Loucy (cell line): ENCODE measurements around the gene GOLGA8K.
"Not testable (repeated sequence)": the region's sequence is repeated elsewhere in the genome, so short reads cannot be mapped to it uniquely, and the experiment has no call there.

ENCODE experiments used
- H2AFZ ChIP-seq: fragments of 200-600 bp; sonication (generic); 2 replicates; pipeline ENCODE4 v1.6.0; 2016; ENCODE audit warnings: antibody characterized with exemption, mild to moderate bottlenecking, low read length, moderate library complexity
- H3F3A ChIP-seq: fragments of 200-600 bp; 2 replicates; pipeline ENCODE4 v1.6.0; 2016; ENCODE audit warnings: antibody characterized with exemption, low read depth, mild to moderate bottlenecking
- H3K27me3 ChIP-seq: fragments of 200-600 bp; sonication (generic); 2 replicates; pipeline ENCODE4 v1.6.1; 2014; ENCODE audit warnings: low read length, mild to moderate bottlenecking; ENCODE audit not compliant: insufficient read depth, poor library complexity, severe bottlenecking
- H3K36me3 ChIP-seq: fragments of 200-600 bp; sonication (generic); 2 replicates; pipeline ENCODE4 v1.6.1; 2016; ENCODE audit warnings: low read length; ENCODE audit not compliant: insufficient read depth
- H3K4me1 ChIP-seq: fragments of 200-600 bp; sonication (generic); 2 replicates; pipeline ENCODE4 v1.5.1; 2014; ENCODE audit warnings: low read length, mild to moderate bottlenecking; ENCODE audit not compliant: insufficient read depth, poor library complexity, severe bottlenecking
- H3K4me2 ChIP-seq: fragments of 200-600 bp; sonication (generic); 2 replicates; pipeline ENCODE4 v1.6.0; 2014; ENCODE audit warnings: antibody characterized with exemption, low read length, low read depth, mild to moderate bottlenecking; ENCODE audit not compliant: poor library complexity, severe bottlenecking
- H3K4me3 ChIP-seq: fragments of 200-600 bp; sonication (generic); 2 replicates; pipeline ENCODE4 v1.5.1; 2014; ENCODE audit warnings: low read length, mild to moderate bottlenecking, mixed read lengths; ENCODE audit not compliant: poor library complexity, severe bottlenecking
- H3K79me2 ChIP-seq: fragments of 200-600 bp; sonication (generic); 2 replicates; pipeline ENCODE4 v1.6.1; 2014; ENCODE audit warnings: low read length; ENCODE audit not compliant: insufficient read depth
- H3K9ac ChIP-seq: fragments of 200-600 bp; sonication (generic); 2 replicates; pipeline ENCODE4 v1.6.0; 2014; ENCODE audit warnings: mild to moderate bottlenecking, low read depth, low read length, moderate library complexity; ENCODE audit not compliant: poor library complexity, severe bottlenecking
- H3K9me2 ChIP-seq: fragments of 200-600 bp; sonication (generic); replicated peaks from 2 replicates; pipeline ENCODE4 v1.6.1; 2016; ENCODE audit warnings: low read depth, low read length, mixed read lengths
- H3K9me3 ChIP-seq: fragments of 200-600 bp; sonication (generic); 2 replicates; pipeline ENCODE4 v1.6.1; 2014; ENCODE audit warnings: mild to moderate bottlenecking, antibody characterized with exemption, low read length, low read depth; ENCODE audit not compliant: insufficient read depth
- H4K20me1 ChIP-seq: fragments of 200-600 bp; sonication (generic); 2 replicates; pipeline ENCODE4 v1.6.0; 2014; ENCODE audit warnings: antibody characterized with exemption, low read length, mild to moderate bottlenecking; ENCODE audit not compliant: insufficient read depth, poor library complexity, severe bottlenecking

The GOLGA8K gene

GRCh38 chr15:32370064-32370463, 33.0 kb downstream of the GOLGA8K start:
- not testable (repeated sequence) for H2AFZ ChIP-seq, H3K4me2 ChIP-seq, H3K9ac ChIP-seq, H3K4me1 ChIP-seq, H3K36me3 ChIP-seq, H3F3A ChIP-seq, H3K27me3 ChIP-seq, H3K79me2 ChIP-seq, H3K9me2 ChIP-seq, H3K9me3 ChIP-seq, H3K4me3 ChIP-seq, H4K20me1 ChIP-seq

GRCh38 chr15:32366492-32366891, 36.6 kb downstream of the GOLGA8K start:
- H3K79me2 ChIP-seq = not testable (repeated sequence)

GRCh38 chr15:32365955-32366354, 37.1 kb downstream of the GOLGA8K start:
- H3K9ac ChIP-seq, H2AFZ ChIP-seq, H3K4me2 ChIP-seq, H3K9me3 ChIP-seq, H3K36me3 ChIP-seq, H3K4me3 ChIP-seq, H4K20me1 ChIP-seq, H3K9me2 ChIP-seq, H3K79me2 ChIP-seq, H3K27me3 ChIP-seq, H3F3A ChIP-seq, H3K4me1 ChIP-seq: not testable (repeated sequence)

More at GRCh38 chr15:32366492-32366891, 36.6 kb downstream of the GOLGA8K start:
- H3K9me2 ChIP-seq, H3K9me3 ChIP-seq, H3F3A ChIP-seq, H3K27me3 ChIP-seq, H3K9ac ChIP-seq, H3K4me3 ChIP-seq, H3K36me3 ChIP-seq, H2AFZ ChIP-seq, H4K20me1 ChIP-seq, H3K4me1 ChIP-seq, H3K4me2 ChIP-seq: not testable (repeated sequence)

GRCh38 chr15:32364944-32365343, 38.1 kb downstream of the GOLGA8K start:
- H3K9me2 ChIP-seq, H3K4me1 ChIP-seq, H4K20me1 ChIP-seq, H3K9me3 ChIP-seq, H3K4me2 ChIP-seq, H3K27me3 ChIP-seq, H3F3A ChIP-seq, H3K4me3 ChIP-seq, H3K79me2 ChIP-seq, H3K36me3 ChIP-seq, H3K9ac ChIP-seq, H2AFZ ChIP-seq: not testable (repeated sequence)

- H3F3A ChIP-seq, H3K4me2 ChIP-seq, H4K20me1 ChIP-seq, H3K36me3 ChIP-seq, H3K9me3 ChIP-seq, H3K4me3 ChIP-seq, H3K27me3 ChIP-seq, H3K9ac ChIP-seq, H3K9me2 ChIP-seq, H2AFZ ChIP-seq, H3K79me2 ChIP-seq, H3K4me1 ChIP-seq: not testable (repeated sequence)
Measured at GRCh38 chr15:32363449-32363848, 39.6 kb downstream of the GOLGA8K start.

- H3K36me3 ChIP-seq, H4K20me1 ChIP-seq, H3K4me2 ChIP-seq, H3K79me2 ChIP-seq, H3K4me1 ChIP-seq, H3K9me2 ChIP-seq, H3F3A ChIP-seq, H3K9me3 ChIP-seq, H2AFZ ChIP-seq, H3K9ac ChIP-seq, H3K4me3 ChIP-seq, H3K27me3 ChIP-seq: not testable (repeated sequence)
Measured at GRCh38 chr15:32361662-32362061, 41.4 kb downstream of the GOLGA8K start.

- not testable (repeated sequence) for H3K4me1 ChIP-seq, H4K20me1 ChIP-seq, H3F3A ChIP-seq, H3K79me2 ChIP-seq, H3K9me2 ChIP-seq, H3K9ac ChIP-seq, H2AFZ ChIP-seq, H3K36me3 ChIP-seq, H3K27me3 ChIP-seq, H3K4me3 ChIP-seq, H3K4me2 ChIP-seq, H3K9me3 ChIP-seq
Measured at GRCh38 chr15:32358462-32358861, 44.6 kb downstream of the GOLGA8K start.

- not testable (repeated sequence) for H3K79me2 ChIP-seq, H3K4me2 ChIP-seq, H3K9me3 ChIP-seq, H3F3A ChIP-seq, H2AFZ ChIP-seq, H3K9me2 ChIP-seq, H3K9ac ChIP-seq, H3K4me3 ChIP-seq, H4K20me1 ChIP-seq, H3K4me1 ChIP-seq, H3K27me3 ChIP-seq, H3K36me3 ChIP-seq
Measured at GRCh38 chr15:32356909-32357308, 46.2 kb downstream of the GOLGA8K start.
